Measurements from ENCODE around the gene POLE2. TPM values are rescaled to one million over a fixed set of nuclear protein-coding genes. Genes with fewer than 3 reads are reported as not detected.
A peak's percentile ranks its signal among the peaks of the same experiment; 100 is the strongest.
"Not testable (repeated sequence)": the region's sequence is repeated elsewhere in the genome, so short reads cannot be mapped to it uniquely, and the experiment has no call there.

The POLE2 gene
- total and polyA plus RNA-seq, 11 donors: 0.25 to 3.4 (median 0.96) TPM; not detected in 1

GRCh38 chr14:49702725-49703124 is 14.7 kb upstream of the POLE2 start:
- 84 to 90% (median 86%) methylated on average over 4 of the region's 4 CpGs for WGBS, 4 donors
- DNase-seq (no peak), ATAC-seq (no peak)
- Histone ChIP-seq H3K9me3 (no peaks in the 10 kb centered on the region), H3K36me3 (peaks cover 0 to 17% (median 9%) of the 10 kb centered on the region in 9 donors), H3K27me3 (no peaks in the 10 kb centered on the region), H3K4me1 (no peaks in the 10 kb centered on the region), H3K27ac (no peak overlapping the region), H3K4me3 (no peak overlapping the region)
- no peak for TF ChIP-seq CTCF (IDR thresholded peaks at IDR 0.05)
- no peak for TF ChIP-seq POLR2A (IDR thresholded peaks at IDR 0.05)
- intact Hi-C loops (cut with DNase I): no loop called here

GRCh38 chr14:49693735-49694124 is 5.7 kb upstream of the POLE2 start:
- H3K36me3 ChIP-seq, H3K9me3 ChIP-seq, ATAC-seq, H3K27me3 ChIP-seq, DNase-seq: not testable (repeated sequence)
- Histone ChIP-seq H3K4me1 (peaks cover 0 to 21% (median 10%) of the 10 kb centered on the region in 12 donors), H3K27ac (peak overlapping the region in 11 of 12 donors; percentile 87 to 97 (median 94)), H3K4me3 (peak overlapping the region; percentile 55 to 96 (median 78))
- intact Hi-C loops (cut with DNase I): loop anchor here in 5 of 10 donors (2.0 to 10.0 kb wide), 6 partner anchors 56 to 159 kb away; partner anchors contain the start of genes DNAAF2 (in 3 of the 5), KLHDC2 (in 3 of the 5) and NEMF (in 1 of the 5)
- WGBS, 4 donors: 15 to 22% (median 18%) methylated on average over 12 to 13 of the region's 13 CpGs

- intact Hi-C loops (cut with DNase I): loop anchor here in 5 of 10 donors (2.0 to 10.0 kb wide), 6 partner anchors 56 to 159 kb away; partner anchors contain the start of genes DNAAF2 (in 3 of the 5), KLHDC2 (in 3 of the 5) and NEMF (in 1 of the 5)
- 0 to 1% (median 0%) methylated on average over 58 to 88 of the region's 88 CpGs for WGBS, 4 donors
- Histone ChIP-seq H3K9me3 (no peaks in the 10 kb centered on the region), H3K27ac (peak within 1 kb of the TSS; percentile 87 to 97 (median 94)), H3K4me3 (peak within 1 kb of the TSS; percentile 55 to 96 (median 78)), H3K36me3 (peaks cover 0 to 4% (median 0%) of the 10 kb centered on the region in 9 donors), H3K27me3 (no peaks in the 10 kb centered on the region), H3K4me1 (peaks cover 0 to 24% (median 11%) of the 10 kb centered on the region in 12 donors)
- peak; percentile 87 to 96 (median 94) for ATAC-seq
- TF ChIP-seq CTCF (IDR thresholded peaks at IDR 0.05) (no peak), POLR2A (IDR thresholded peaks at IDR 0.05) (peak in 1 of 2 donors; percentile 84)
- DNase-seq: peak; percentile 91 to 95 (median 93)
Observed at GRCh38 chr14:49692811-49693734, 5.1 kb upstream of the POLE2 start, which contains the start of gene KLHDC1. Gene KLHDC1 (plus strand): TSS chr14:49693120. CDS start chr14:49693195, 75 bp downstream.

GRCh38 chr14:49692193-49692757 is 4.3 kb upstream of the POLE2 start:
- H3K4me3 ChIP-seq: peak overlapping the region; percentile 55 to 96 (median 78)
- peak overlapping the region; percentile 87 to 97 (median 94) for H3K27ac ChIP-seq
- DNase-seq (no peak), ATAC-seq (no peak)
- H3K27me3 ChIP-seq: no peaks in the 10 kb centered on the region
- peaks cover 0 to 1% (median 0%) of the 10 kb centered on the region in 9 donors for H3K36me3 ChIP-seq
- TF ChIP-seq CTCF (IDR thresholded peaks at IDR 0.05) (no peak), POLR2A (IDR thresholded peaks at IDR 0.05) (no peak)
- 49 to 62% (median 58%) methylated on average over 6 of the region's 6 CpGs for WGBS, 4 donors
- intact Hi-C loops (cut with DNase I): loop anchor here in 5 of 10 donors (2.0 to 10.0 kb wide), 6 partner anchors 55 to 160 kb away; partner anchors contain the start of genes DNAAF2 (in 3 of the 5), KLHDC2 (in 3 of the 5) and NEMF (in 1 of the 5)
- peaks cover 0 to 27% (median 14%) of the 10 kb centered on the region in 12 donors for H3K4me1 ChIP-seq
- H3K9me3 ChIP-seq: no peaks in the 10 kb centered on the region
